Small intestine (tissue), 7 donors: ENCODE measurements around the gene MMP14. TPM values are rescaled to one million over a fixed set of nuclear protein-coding genes. Genes with fewer than 3 reads are reported as not detected.

Experiments
- DNase-seq, 2 donors: peaks; one replicate each; pipeline versions ENCODE4 v3.0.0 to v3.0.0-alpha.2; 2013
- FAIRE-seq: peaks from 2 replicates; lab custom pipeline; 2012; peaks lifted over from hg19 to GRCh38; lab: Jason Lieb, UNC
- H3K27ac ChIP-seq, 3 donors: one replicate each; pipeline ENCODE4 v1.5.1; 2013; ENCODE audit warnings: low read length in 2 of 3, mild to moderate bottlenecking in 2 of 3, control low read depth in 1 of 3, inconsistent platforms in 1 of 3, low read depth in 1 of 3, moderate library complexity in 1 of 3
- H3K27me3 ChIP-seq, 3 donors: one replicate each; pipeline ENCODE4 v1.6.1; 2013; ENCODE audit warnings: low read length in 3 of 3, inconsistent platforms in 1 of 3; ENCODE audit not compliant: control insufficient read depth in 3 of 3, insufficient read depth in 3 of 3
- H3K36me3 ChIP-seq, 3 donors: one replicate each; pipeline ENCODE4 v1.6.1; 2013; ENCODE audit warnings: low read length in 3 of 3, inconsistent platforms in 1 of 3, low read depth in 1 of 3, mild to moderate bottlenecking in 1 of 3, moderate library complexity in 1 of 3; ENCODE audit not compliant: control insufficient read depth in 3 of 3, insufficient read depth in 2 of 3
- H3K4me1 ChIP-seq, 3 donors: one replicate each; pipeline ENCODE4 v1.6.1; 2013; ENCODE audit warnings: low read length in 2 of 3, inconsistent platforms in 1 of 3, low read depth in 1 of 3, mild to moderate bottlenecking in 1 of 3, moderate library complexity in 1 of 3; ENCODE audit not compliant: control insufficient read depth in 3 of 3, insufficient read depth in 2 of 3
- H3K4me3 ChIP-seq, 3 donors: one replicate each; pipeline ENCODE4 v1.5.1; 2013; ENCODE audit warnings: low read length in 3 of 3, control low read depth in 1 of 3, inconsistent platforms in 1 of 3, low read depth in 1 of 3, mild to moderate bottlenecking in 1 of 3, moderate library complexity in 1 of 3
- H3K9me3 ChIP-seq, 2 donors: one replicate each; pipeline ENCODE4 v1.6.1; 2013; ENCODE audit warnings: low read depth in 1 of 2, low read length in 1 of 2; ENCODE audit not compliant: control insufficient read depth in 2 of 2, insufficient read depth in 1 of 2
- WGBS, 3 donors: extraction: QIAGEN DNeasy Blood & Tissue Kit; methylation state at CpG; one replicate each; pipeline ENCODE4 v1.1.7; 2013; 5-methylcytosine and 5-hydroxymethylcytosine counted together
- polyA plus RNA-seq, 4 donors: library from polyadenylated mRNA; stranded (reverse) in 3 of 4; unstranded in 1 of 4; fragments of 200-250 nt in 3 of 4; fragments of 120-200 nt in 1 of 4; gene quantifications; one replicate each; pipeline versions ENCODE4 v1.2.1 to v1.2.3, GENCODE V29; 2013
- donor health status: healthy with polysubstance abuse.
- donor health status: control.
- donor health status: control.
- donor health status: Bipolar disorder and iron deficiency.
- donor health status: healthy.

The MMP14 gene
- polyA plus RNA-seq, 4 donors, result 6.9 to 105 (median 58.2) TPM

- peak overlapping the region in 2 of 3 donors; percentile 72 to 81 for H3K27ac ChIP-seq
- no peak for FAIRE-seq
These were observed 48.5 kb downstream of the MMP14 start for GRCh38 chr14:22884738-22885523.

GRCh38 chr14:22885975-22886374 lies 49.6 kb downstream of the MMP14 start:
- Histone ChIP-seq H3K4me1 (peaks cover 4 to 41% (median 6%) of the 10 kb centered on the region in 3 donors), H3K4me3 (no peak overlapping the region), H3K36me3 (peaks cover 0 to 2% (median 0%) of the 10 kb centered on the region in 3 donors), H3K27ac (peak overlapping the region in 2 of 3 donors; percentile 76 to 81), H3K27me3 (no peaks in the 10 kb centered on the region), H3K9me3 (no peaks in the 10 kb centered on the region)
- no peak for FAIRE-seq
- 91 to 93% (median 93%) methylated on average over 21 of the region's 21 CpGs for WGBS, 3 donors
- no peak for DNase-seq

More at GRCh38 chr14:22884738-22885523, 48.5 kb downstream of the MMP14 start:
- WGBS, 3 donors, result 79 to 84% (median 79%) methylated on average over 11 of the region's 11 CpGs
- H3K9me3 ChIP-seq, result no peaks in the 10 kb centered on the region
- H3K27me3 ChIP-seq, result no peaks in the 10 kb centered on the region
- peak; percentile 83 to 93 for DNase-seq
- H3K4me1 ChIP-seq, result peaks cover 4 to 41% (median 6%) of the 10 kb centered on the region in 3 donors
- H3K36me3 ChIP-seq, result peaks cover 0 to 3% (median 0%) of the 10 kb centered on the region in 3 donors
- H3K4me3 ChIP-seq, result no peak overlapping the region

GRCh38 chr14:22886500-22887259 lies 50.3 kb downstream of the MMP14 start:
- peak; percentile 70 to 81 for DNase-seq
- FAIRE-seq, result no peak
- Histone ChIP-seq H3K27me3 (no peaks in the 10 kb centered on the region), H3K4me1 (peaks cover 4 to 41% (median 6%) of the 10 kb centered on the region in 3 donors), H3K27ac (peak overlapping the region; percentile 57 to 81 (median 76)), H3K9me3 (no peaks in the 10 kb centered on the region), H3K4me3 (peak overlapping the region; percentile 43 to 72 (median 47)), H3K36me3 (no peaks in the 10 kb centered on the region)
- WGBS, 3 donors, result 1 to 3% (median 3%) methylated on average over 61 to 77 of the region's 77 CpGs

DNA sequence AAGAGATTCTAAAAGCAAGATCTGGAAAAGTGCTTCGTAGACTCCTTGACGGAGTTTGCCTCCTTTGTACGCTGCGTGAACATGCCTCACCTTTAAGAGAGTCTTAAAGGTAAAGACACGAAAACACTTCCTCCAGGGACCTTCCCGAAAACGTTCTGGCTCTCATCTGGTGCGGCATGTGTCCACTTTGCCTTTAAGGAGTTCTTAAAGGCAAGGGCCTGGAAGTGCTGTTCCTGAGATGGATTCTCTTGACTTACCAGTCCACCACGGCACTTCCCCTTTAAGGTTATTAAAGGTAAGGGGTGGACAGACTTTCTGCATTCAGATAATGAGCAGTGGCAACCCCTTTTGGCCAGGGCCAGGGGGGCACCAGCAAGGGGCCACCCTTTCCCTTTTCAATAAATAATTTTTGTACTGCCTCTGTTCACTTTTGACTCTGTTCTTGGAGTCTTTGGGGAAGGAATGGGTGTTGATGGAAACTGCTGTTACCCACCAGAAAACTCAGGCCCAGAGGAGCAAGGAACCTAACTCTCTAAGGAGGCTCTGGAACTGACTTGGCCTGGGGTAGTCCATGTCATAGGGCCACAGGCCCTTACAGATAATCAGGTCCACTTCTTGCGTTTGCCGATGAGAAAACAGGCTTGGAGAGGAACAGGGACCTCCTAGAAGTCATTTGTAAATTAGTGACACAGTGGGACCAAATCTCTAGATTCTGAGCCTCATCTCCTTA lies 51.0 kb downstream of the MMP14 start:
- Histone ChIP-seq H3K36me3 (no peaks in the 10 kb centered on the region), H3K27ac (peak overlapping the region; percentile 57 to 81 (median 76)), H3K27me3 (no peaks in the 10 kb centered on the region), H3K4me3 (peak overlapping the region; percentile 43 to 72 (median 47)), H3K4me1 (peaks cover 4 to 39% (median 6%) of the 10 kb centered on the region in 3 donors), H3K9me3 (no peaks in the 10 kb centered on the region)
- DNase-seq, result peak; percentile 85 to 90
- no peak for FAIRE-seq
- 18 to 23% (median 20%) methylated on average over 11 of the region's 11 CpGs for WGBS, 3 donors

GRCh38 chr14:22887990-22888378 lies 51.6 kb downstream of the MMP14 start:
- Histone ChIP-seq H3K27ac (peak overlapping the region in 1 of 3 donors; percentile 76), H3K4me3 (no peak overlapping the region), H3K27me3 (no peaks in the 10 kb centered on the region), H3K36me3 (no peaks in the 10 kb centered on the region), H3K4me1 (peaks cover 4 to 34% (median 6%) of the 10 kb centered on the region in 3 donors), H3K9me3 (no peaks in the 10 kb centered on the region)
- FAIRE-seq (no peak), DNase-seq (no peak)
- 62 to 77% (median 71%) methylated on average over 5 of the region's 5 CpGs for WGBS, 3 donors

DNA sequence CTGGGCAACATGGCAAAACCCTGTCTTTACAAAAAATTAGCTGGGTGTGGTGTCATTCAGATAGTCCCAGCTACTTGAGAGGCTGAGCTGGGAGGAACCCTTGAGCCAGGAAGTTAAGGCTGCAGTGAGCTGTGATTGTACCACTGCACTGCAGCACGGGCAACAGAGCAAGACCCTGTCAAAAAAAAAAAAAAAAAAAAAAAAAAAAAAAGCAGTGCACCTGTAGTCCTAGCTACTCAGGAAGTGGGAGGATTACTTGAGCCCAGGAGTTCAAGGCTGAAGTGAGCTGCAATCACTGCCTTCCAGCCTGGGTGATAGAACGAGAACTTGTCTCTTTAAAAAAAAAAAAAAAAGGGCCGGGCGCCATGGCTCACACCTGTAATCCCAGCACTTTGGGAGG lies 52.3 kb downstream of the MMP14 start:
- Histone ChIP-seq H3K27ac (peak overlapping the region in 1 of 3 donors; percentile 50), H3K4me3 (no peak overlapping the region), H3K4me1 (peaks cover 4 to 27% (median 6%) of the 10 kb centered on the region in 3 donors), H3K27me3 (no peaks in the 10 kb centered on the region), H3K9me3 (no peaks in the 10 kb centered on the region), H3K36me3 (no peaks in the 10 kb centered on the region)
- 19 to 42% (median 39%) methylated on average over 3 to 4 of the region's 4 CpGs for WGBS, 3 donors
- DNase-seq, result peak; percentile 23 to 40
- FAIRE-seq, result no peak

- DNase-seq (no peak), FAIRE-seq (no peak)
- WGBS, 3 donors, result 93 to 96% (median 95%) methylated on average over 1 of the region's 1 CpG
- no peaks in the 10 kb centered on the region for H3K9me3 ChIP-seq
- peaks cover 2 to 15% (median 6%) of the 10 kb centered on the region in 3 donors for H3K4me1 ChIP-seq
- no peaks in the 10 kb centered on the region for H3K27me3 ChIP-seq
- no peaks in the 10 kb centered on the region for H3K36me3 ChIP-seq
- H3K27ac ChIP-seq, result no peak overlapping the region
- H3K4me3 ChIP-seq, result no peak overlapping the region
These were observed 54.0 kb downstream of the MMP14 start for GRCh38 chr14:22890416-22890815.

- Histone ChIP-seq H3K27me3 (no peaks in the 10 kb centered on the region), H3K4me1 (peaks cover 0 to 9% (median 0%) of the 10 kb centered on the region in 3 donors), H3K36me3 (peaks cover 0 to 2% (median 0%) of the 10 kb centered on the region in 3 donors), H3K4me3 (no peak overlapping the region), H3K27ac (no peak overlapping the region), H3K9me3 (no peaks in the 10 kb centered on the region)
- DNase-seq (no peak), FAIRE-seq (no peak)
- WGBS, 3 donors, result 92 to 96% (median 92%) methylated on average over 7 of the region's 7 CpGs
These were observed 56.1 kb downstream of the MMP14 start for GRCh38 chr14:22892488-22892887.
